Gastroesophageal sphincter (tissue), 4 donors: ENCODE data around the gene DISC1. TPM values are rescaled to one million over a fixed set of nuclear protein-coding genes. Genes with fewer than 3 reads are reported as not detected.

Experiments used
- ATAC-seq: fragments of 150-250 bp; one replicate; pipeline ENCODE4 v1.9.1; 2016; ENCODE audit warnings: mild to moderate bottlenecking, moderate library complexity
- H3K27ac ChIP-seq, 4 donors: fragments of 200-600 bp; sonication (generic) in 3 of 4; 1 replicate in 3 of 4; 2 replicates in 1 of 4; pipeline ENCODE4 v1.5.1; 2016 to 2019
- H3K27me3 ChIP-seq: fragments of 200-600 bp; sonication (generic); one replicate; pipeline ENCODE4 v1.5.1; 2019
- H3K36me3 ChIP-seq, 2 donors: fragments of 200-600 bp; sonication (generic); one replicate each; pipeline ENCODE4 v1.5.1; 2019; ENCODE audit warnings: control low read depth in 1 of 2
- H3K4me1 ChIP-seq, 3 donors: fragments of 200-600 bp; sonication (generic); 1 replicate in 2 of 3; 2 replicates in 1 of 3; pipeline ENCODE4 v1.5.1; 2016 to 2019; ENCODE audit warnings: control low read depth in 2 of 3
- H3K4me3 ChIP-seq, 2 donors: fragments of 200-600 bp; sonication (generic); one replicate each; pipeline ENCODE4 v1.5.1; 2019; ENCODE audit warnings: mild to moderate bottlenecking in 1 of 2, moderate library complexity in 1 of 2
- H3K9me3 ChIP-seq, 3 donors: fragments of 200-600 bp; sonication (generic); one replicate each; pipeline ENCODE4 v1.5.1; 2017 to 2019; ENCODE audit warnings: control low read depth in 2 of 3
- EP300 ChIP-seq: sonication (generic); formaldehyde crosslinking; IDR thresholded peaks from one replicate; pipeline ENCODE4 v1.6.1; 2017; ENCODE audit warnings: antibody characterized with exemption, mild to moderate bottlenecking
- POLR2A ChIP-seq, 2 donors: fragments of 450-650 bp; IDR thresholded peaks; one replicate each; pipeline ENCODE4 v1.6.1; 2017; ENCODE audit warnings: antibody characterized with exemption in 2 of 2, mild to moderate bottlenecking in 2 of 2, moderate library complexity in 1 of 2
- POLR2AphosphoS5 ChIP-seq: sonication (generic); formaldehyde crosslinking; IDR thresholded peaks from one replicate; pipeline ENCODE4 v1.6.1; 2017; ENCODE audit warnings: antibody characterized with exemption
- WGBS, 2 donors: methylation state at CpG; one replicate each; pipeline ENCODE4 v1.1.5; 2018; ENCODE audit warnings: low coverage in 1 of 2; 5-methylcytosine and 5-hydroxymethylcytosine counted together
- total RNA-seq, 4 donors: library from RNA; depleted of rRNA; stranded (reverse); fragments of >200 nt; gene quantifications; one replicate each; pipeline ENCODE4 v1.1.0, GENCODE V29; 2016
- TF ChIP-seq, protein P1 (sequence below), 4 experiments: fragments of 200-600 bp in 2 of 4; fragments of 450-650 bp in 2 of 4; sonication (generic) in 1 of 4; IDR thresholded peaks; one replicate each; pipeline ENCODE4 v1.5.1; 2017 to 2019; ENCODE audit warnings: antibody characterized with exemption in 4 of 4, mild to moderate bottlenecking in 2 of 4, moderate library complexity in 2 of 4

Gene DISC1
- total RNA-seq, 4 donors from 2014 or later: 4.4 to 9.8 (median 6.8) TPM

DNA sequence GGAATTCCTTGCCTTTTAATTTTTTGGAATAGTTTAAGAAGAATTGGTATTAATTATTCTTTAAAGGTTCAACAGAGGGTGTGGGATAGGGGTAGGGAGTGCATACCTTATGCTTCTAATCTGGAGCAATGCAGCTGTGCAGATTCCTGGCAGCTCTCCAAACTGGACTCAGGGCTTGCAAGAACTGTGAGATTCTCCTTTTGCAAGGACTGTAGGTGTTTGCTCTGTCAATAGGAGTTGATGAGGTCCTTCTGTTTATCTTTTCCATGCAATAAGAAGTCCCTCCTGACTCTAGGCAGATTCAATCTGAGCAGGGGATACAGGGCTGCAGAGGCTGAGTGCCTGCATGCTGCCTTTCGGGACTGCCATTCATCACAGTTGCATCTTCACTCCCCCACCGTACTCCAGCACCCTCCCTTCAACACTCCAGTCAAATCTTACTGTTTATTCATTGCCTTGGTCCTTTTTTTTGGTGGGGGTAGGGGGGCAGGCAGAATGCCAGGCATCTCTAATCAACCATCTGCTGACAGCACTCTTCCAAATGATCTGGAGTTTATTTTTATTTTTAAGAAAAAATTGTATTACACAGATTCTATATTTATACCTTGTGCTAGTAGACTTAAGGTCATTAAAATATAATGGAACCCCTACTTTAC is 122.3 kb downstream of the DISC1 start:
- no peak overlapping the region for H3K27ac ChIP-seq
- no peak overlapping the region for H3K4me3 ChIP-seq
- no peaks in the 10 kb centered on the region for H3K4me1 ChIP-seq
- H3K36me3 ChIP-seq: peaks cover 0 to 25% of the 10 kb centered on the region in 2 donors
- TF ChIP-seq, protein P1, sequence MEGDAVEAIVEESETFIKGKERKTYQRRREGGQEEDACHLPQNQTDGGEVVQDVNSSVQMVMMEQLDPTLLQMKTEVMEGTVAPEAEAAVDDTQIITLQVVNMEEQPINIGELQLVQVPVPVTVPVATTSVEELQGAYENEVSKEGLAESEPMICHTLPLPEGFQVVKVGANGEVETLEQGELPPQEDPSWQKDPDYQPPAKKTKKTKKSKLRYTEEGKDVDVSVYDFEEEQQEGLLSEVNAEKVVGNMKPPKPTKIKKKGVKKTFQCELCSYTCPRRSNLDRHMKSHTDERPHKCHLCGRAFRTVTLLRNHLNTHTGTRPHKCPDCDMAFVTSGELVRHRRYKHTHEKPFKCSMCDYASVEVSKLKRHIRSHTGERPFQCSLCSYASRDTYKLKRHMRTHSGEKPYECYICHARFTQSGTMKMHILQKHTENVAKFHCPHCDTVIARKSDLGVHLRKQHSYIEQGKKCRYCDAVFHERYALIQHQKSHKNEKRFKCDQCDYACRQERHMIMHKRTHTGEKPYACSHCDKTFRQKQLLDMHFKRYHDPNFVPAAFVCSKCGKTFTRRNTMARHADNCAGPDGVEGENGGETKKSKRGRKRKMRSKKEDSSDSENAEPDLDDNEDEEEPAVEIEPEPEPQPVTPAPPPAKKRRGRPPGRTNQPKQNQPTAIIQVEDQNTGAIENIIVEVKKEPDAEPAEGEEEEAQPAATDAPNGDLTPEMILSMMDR (IDR thresholded peaks at IDR 0.05): no peak
- no peak for TF ChIP-seq POLR2A (IDR thresholded peaks at IDR 0.05)
- 43 to 67% methylated on average over 2 of the region's 2 CpGs for WGBS, 2 donors
- peaks cover 0 to 18% (median 0%) of the 10 kb centered on the region in 3 donors for H3K9me3 ChIP-seq
- ATAC-seq: no peak
- H3K27me3 ChIP-seq: no peaks in the 10 kb centered on the region

DNA sequence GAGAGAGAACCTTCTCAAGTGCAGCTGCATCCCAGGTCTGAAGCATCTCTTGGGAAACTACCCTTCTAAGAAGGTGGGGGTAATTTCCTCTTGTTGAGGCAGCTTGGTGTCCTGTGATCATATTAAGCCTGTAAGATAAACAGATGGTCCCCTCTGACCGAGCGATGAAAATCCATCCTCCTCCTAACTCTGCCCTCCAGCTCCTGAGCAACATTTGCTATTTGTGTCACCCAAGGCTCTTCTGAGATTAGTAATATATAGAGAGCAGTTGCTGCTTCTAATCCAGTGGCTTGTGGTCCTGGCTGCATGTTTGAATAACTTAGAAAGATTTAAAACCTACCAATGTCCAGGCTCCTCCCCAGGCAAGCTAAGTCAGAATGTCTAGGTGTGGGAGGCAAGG is 123.7 kb downstream of the DISC1 start:
- 86 to 100% methylated on average over 2 of the region's 2 CpGs for WGBS, 2 donors
- H3K9me3 ChIP-seq: peaks cover 0 to 22% (median 0%) of the 10 kb centered on the region in 3 donors
- H3K4me3 ChIP-seq: no peak overlapping the region
- no peak overlapping the region for H3K27ac ChIP-seq
- no peak for ATAC-seq
- TF ChIP-seq POLR2A (IDR thresholded peaks at IDR 0.05): no peak
- no peak for TF ChIP-seq POLR2AphosphoS5
- no peak for TF ChIP-seq EP300
- TF ChIP-seq, protein P1 (IDR thresholded peaks at IDR 0.05): no peak
- peaks cover 0 to 27% of the 10 kb centered on the region in 2 donors for H3K36me3 ChIP-seq
- H3K4me1 ChIP-seq: no peaks in the 10 kb centered on the region
- H3K27me3 ChIP-seq: no peaks in the 10 kb centered on the region

DNA sequence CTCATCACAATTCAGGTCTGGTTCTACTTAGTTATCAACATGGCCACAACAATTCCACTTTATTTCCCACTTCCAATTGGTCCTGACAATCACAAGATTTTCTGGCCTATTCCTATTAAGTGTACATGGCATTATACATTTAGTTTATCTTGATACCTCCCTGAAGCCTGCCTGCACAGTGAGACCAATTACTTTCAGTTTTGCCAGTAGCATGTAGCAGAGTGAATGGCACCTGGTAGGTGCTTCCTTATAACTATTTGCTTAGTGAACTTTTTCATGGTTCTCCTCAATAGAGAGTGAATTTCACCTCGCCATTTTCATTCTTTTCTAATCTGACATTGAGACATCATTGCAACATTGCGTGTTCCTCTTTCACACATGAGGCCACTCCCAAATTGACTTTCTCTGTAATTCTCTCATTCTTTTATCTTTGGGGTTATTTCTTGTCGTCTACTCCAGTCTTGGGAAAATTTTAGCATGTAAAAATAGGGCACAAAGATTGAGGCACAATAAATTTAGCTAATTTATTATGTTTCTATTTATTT is 124.3 kb downstream of the DISC1 start:
- ATAC-seq: no peak
- no peak overlapping the region for H3K4me3 ChIP-seq
- H3K9me3 ChIP-seq: peaks cover 0 to 22% (median 0%) of the 10 kb centered on the region in 3 donors
- H3K36me3 ChIP-seq: peaks cover 0 to 27% of the 10 kb centered on the region in 2 donors
- TF ChIP-seq POLR2AphosphoS5 (no peak), POLR2A (IDR thresholded peaks at IDR 0.05) (no peak), EP300 (no peak)
- TF ChIP-seq, protein P1 (IDR thresholded peaks at IDR 0.05): no peak
- H3K27me3 ChIP-seq: no peaks in the 10 kb centered on the region
- no peaks in the 10 kb centered on the region for H3K4me1 ChIP-seq
- WGBS, 2 donors: 72 to 83% methylated on average over 1 to 3 of the region's 3 CpGs
- no peak overlapping the region for H3K27ac ChIP-seq

DNA sequence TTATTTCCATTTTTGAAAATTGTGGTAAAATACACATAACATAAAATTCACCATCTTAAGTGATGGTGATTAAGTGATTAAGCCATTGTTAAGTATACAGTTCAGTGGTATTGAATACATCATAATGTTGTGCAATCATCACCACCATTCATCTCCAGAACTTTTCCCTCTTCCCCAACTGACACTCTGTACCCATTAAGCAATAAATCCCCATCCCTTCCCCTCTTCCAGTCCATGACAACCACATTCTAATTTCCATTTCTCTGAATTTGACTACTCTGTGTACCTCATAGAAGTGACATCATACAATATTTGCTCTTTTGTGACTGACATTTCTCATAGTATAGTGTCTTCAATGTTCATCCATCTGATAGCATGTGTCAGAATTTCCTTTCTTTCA is 124.8 kb downstream of the DISC1 start:
- Histone ChIP-seq H3K27me3 (no peaks in the 10 kb centered on the region), H3K36me3 (peaks cover 0 to 27% of the 10 kb centered on the region in 2 donors)

More for the DNA sequence above, 124.8 kb downstream of the DISC1 start:
- Histone ChIP-seq H3K4me1 (no peaks in the 10 kb centered on the region), H3K27ac (no peak overlapping the region), H3K4me3 (no peak overlapping the region), H3K9me3 (peaks cover 0 to 22% (median 0%) of the 10 kb centered on the region in 3 donors)
- TF ChIP-seq POLR2AphosphoS5: no peak
- TF ChIP-seq POLR2A (IDR thresholded peaks at IDR 0.05): no peak
- no peak for TF ChIP-seq EP300
- TF ChIP-seq, protein P1 (IDR thresholded peaks at IDR 0.05): no peak
- ATAC-seq: no peak
